ENCODE data around the gene ZFYVE16.

GRCh38 chr5:80403782-80404181 is 4.1 kb upstream of the ZFYVE16 start:
- TF ChIP-seq, protein P1, sequence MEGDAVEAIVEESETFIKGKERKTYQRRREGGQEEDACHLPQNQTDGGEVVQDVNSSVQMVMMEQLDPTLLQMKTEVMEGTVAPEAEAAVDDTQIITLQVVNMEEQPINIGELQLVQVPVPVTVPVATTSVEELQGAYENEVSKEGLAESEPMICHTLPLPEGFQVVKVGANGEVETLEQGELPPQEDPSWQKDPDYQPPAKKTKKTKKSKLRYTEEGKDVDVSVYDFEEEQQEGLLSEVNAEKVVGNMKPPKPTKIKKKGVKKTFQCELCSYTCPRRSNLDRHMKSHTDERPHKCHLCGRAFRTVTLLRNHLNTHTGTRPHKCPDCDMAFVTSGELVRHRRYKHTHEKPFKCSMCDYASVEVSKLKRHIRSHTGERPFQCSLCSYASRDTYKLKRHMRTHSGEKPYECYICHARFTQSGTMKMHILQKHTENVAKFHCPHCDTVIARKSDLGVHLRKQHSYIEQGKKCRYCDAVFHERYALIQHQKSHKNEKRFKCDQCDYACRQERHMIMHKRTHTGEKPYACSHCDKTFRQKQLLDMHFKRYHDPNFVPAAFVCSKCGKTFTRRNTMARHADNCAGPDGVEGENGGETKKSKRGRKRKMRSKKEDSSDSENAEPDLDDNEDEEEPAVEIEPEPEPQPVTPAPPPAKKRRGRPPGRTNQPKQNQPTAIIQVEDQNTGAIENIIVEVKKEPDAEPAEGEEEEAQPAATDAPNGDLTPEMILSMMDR (conservative IDR thresholded peaks at IDR 0.05), result no peak
- no peak for TF ChIP-seq ZFX (IDR thresholded peaks at IDR 0.05)

Data from C4-2B (cell line).